IMR-90 (cell line): ENCODE measurements around the gene P2RX3. TPM values are rescaled to one million over a fixed set of nuclear protein-coding genes. Genes with fewer than 3 reads are reported as not detected.

Source experiments
- ATAC-seq: fragments of 200-7000 bp; cut with Tn5 transposase; 2 replicates; pipeline ENCODE4 v1.9.1; 2020; ENCODE audit warnings: low read depth, mild to moderate bottlenecking, moderate library complexity
- BruUV-seq: library from RNA; stranded (reverse); fragments of 400-500 nt; replicated peaks from 2 replicates; lab custom pipeline; 2021; lab: Mats Ljungman, UMichigan
- CTCF ChIA-PET: fragments of 300-600 bp; formaldehyde crosslinking; extraction: SDS; loops from one replicate; lab custom pipeline; 2021; ENCODE audit warnings: antibody characterized with exemption; lab: Yijun Ruan, JAX
- POLR2A ChIA-PET: fragments of 300-600 bp; sonication (Branson Sonifier 250); formaldehyde crosslinking; loops from one replicate; lab custom pipeline; 2022; ENCODE audit warnings: antibody characterized with exemption; ENCODE audit not compliant: unreplicated experiment; lab: Charles Lee
- DNase-seq: peaks from one replicate; pipeline ENCODE4 v3.0.0; 2013
- H2AFZ ChIP-seq: replicated peaks from 2 replicates; pipeline ENCODE3; 2013; ENCODE audit warnings: low read length, mild to moderate bottlenecking; ENCODE audit not compliant: poor library complexity
- H2AK5ac ChIP-seq: 2 replicates; pipeline ENCODE4 v1.6.1; 2013; ENCODE audit warnings: low read depth, low read length, inconsistent platforms
- H2AK9ac ChIP-seq: replicated peaks from 2 replicates; pipeline ENCODE3; 2013; ENCODE audit warnings: mild to moderate bottlenecking, low read depth, low read length, moderate library complexity; ENCODE audit not compliant: poor library complexity
- H2BK120ac ChIP-seq: 2 replicates; pipeline ENCODE4 v1.6.1; 2013; ENCODE audit warnings: low read depth, low read length, inconsistent platforms
- H2BK15ac ChIP-seq: 3 replicates; pipeline ENCODE4 v1.6.1; 2013; ENCODE audit warnings: low read depth, low read length, inconsistent platforms
- H2BK20ac ChIP-seq: 2 replicates; pipeline ENCODE4 v1.6.1; 2013; ENCODE audit warnings: low read depth, mild to moderate bottlenecking, inconsistent platforms, low read length, moderate library complexity
- H2BK5ac ChIP-seq: 2 replicates; pipeline ENCODE4 v1.6.1; 2013; ENCODE audit warnings: mild to moderate bottlenecking, low read depth, low read length, inconsistent platforms; ENCODE audit not compliant: poor library complexity, severe bottlenecking
- H3K14ac ChIP-seq: replicated peaks from 2 replicates; pipeline ENCODE4 v1.6.1; 2013; ENCODE audit warnings: low read depth, low read length, inconsistent platforms
- H3K18ac ChIP-seq: 2 replicates; pipeline ENCODE4 v1.6.1; 2013; ENCODE audit warnings: low read depth, low read length, control low read depth
- H3K23ac ChIP-seq: 2 replicates; pipeline ENCODE4 v1.6.1; 2013; ENCODE audit warnings: low read depth, low read length, inconsistent platforms
- H3K27ac ChIP-seq: 2 replicates; pipeline ENCODE4 v1.5.1; 2013; ENCODE audit warnings: mild to moderate bottlenecking, control low read depth, low read length; ENCODE audit not compliant: insufficient read depth
- H3K27me3 ChIP-seq: 2 replicates; pipeline ENCODE4 v1.6.1; 2013; ENCODE audit warnings: low read length; ENCODE audit not compliant: control insufficient read depth, insufficient read depth
- H3K36me3 ChIP-seq: 2 replicates; pipeline ENCODE4 v1.6.1; 2013; ENCODE audit warnings: low read length, mixed read lengths; ENCODE audit not compliant: control insufficient read depth, insufficient read depth
- H3K4ac ChIP-seq: 2 replicates; pipeline ENCODE4 v1.6.1; 2013; ENCODE audit warnings: low read depth, low read length, inconsistent platforms
- H3K4me1 ChIP-seq: 2 replicates; pipeline ENCODE4 v1.6.1; 2013; ENCODE audit warnings: low read length, mixed read lengths; ENCODE audit not compliant: control insufficient read depth, insufficient read depth
- H3K4me2 ChIP-seq: 2 replicates; pipeline ENCODE4 v1.6.1; 2013; ENCODE audit warnings: low read depth, mild to moderate bottlenecking, control low read depth, low read length, moderate library complexity
- H3K4me3 ChIP-seq: 2 replicates; pipeline ENCODE4 v1.5.1; 2013; ENCODE audit warnings: low read depth, mild to moderate bottlenecking, control low read depth, low read length, moderate library complexity; ENCODE audit not compliant: insufficient read depth
- H3K56ac ChIP-seq: 2 replicates; pipeline ENCODE4 v1.6.1; 2013; ENCODE audit warnings: low read length, inconsistent platforms; ENCODE audit not compliant: insufficient read depth; ENCODE audit errors: extremely low read depth
- H3K79me1 ChIP-seq, 2 experiments: 2 replicates each; pipeline ENCODE4 v1.6.1; 2013; ENCODE audit warnings: low read length in 2 of 2, inconsistent platforms in 1 of 2, low read depth in 1 of 2
- H3K9ac ChIP-seq: 2 replicates; pipeline ENCODE4 v1.6.1; 2013; ENCODE audit warnings: low read depth, low read length, control low read depth
- H3K9me1 ChIP-seq: 2 replicates; pipeline ENCODE4 v1.6.1; 2013; ENCODE audit warnings: low read length, inconsistent platforms; ENCODE audit not compliant: insufficient read depth
- H3K9me3 ChIP-seq: 2 replicates; pipeline ENCODE4 v1.6.1; 2013; ENCODE audit warnings: low read length; ENCODE audit not compliant: control insufficient read depth, insufficient read depth
- H4K20me1 ChIP-seq: 2 replicates; pipeline ENCODE4 v1.6.1; 2013; ENCODE audit warnings: low read length, inconsistent platforms; ENCODE audit not compliant: insufficient read depth
- H4K5ac ChIP-seq: 2 replicates; pipeline ENCODE4 v1.6.1; 2013; ENCODE audit warnings: mild to moderate bottlenecking, low read depth, low read length, control low read depth
- H4K8ac ChIP-seq, 2 experiments: 2 replicates each; pipeline ENCODE4 v1.6.1; 2013; ENCODE audit warnings: low read depth in 2 of 2, low read length in 2 of 2, control low read depth in 1 of 2, inconsistent platforms in 1 of 2
- H4K91ac ChIP-seq: 2 replicates; pipeline ENCODE4 v1.6.1; 2013; ENCODE audit warnings: low read depth, low read length, inconsistent platforms; ENCODE audit not compliant: insufficient read depth
- BHLHE40 ChIP-seq: fragments of 150-350 bp; IDR thresholded peaks from 2 replicates; pipeline ENCODE4 v1.6.1; 2016; ENCODE audit warnings: mild to moderate bottlenecking, low read depth, low read length
- CEBPB ChIP-seq: IDR thresholded peaks from 2 replicates; pipeline ENCODE4 v1.6.1; 2012; ENCODE audit warnings: low read depth, low read length, improper control_type of control experiment
- CHD1 ChIP-seq: IDR thresholded peaks from 2 replicates; pipeline ENCODE4 v1.6.1; 2012; ENCODE audit warnings: low read depth, low read length, improper control_type of control experiment
- CTCF ChIP-seq: conservative IDR thresholded peaks from 2 replicates; pipeline ENCODE4 v1.5.1; 2012; ENCODE audit warnings: mild to moderate bottlenecking, low read depth, low read length, improper control_type of control experiment
- ELK1 ChIP-seq: fragments of 150-350 bp; IDR thresholded peaks from 2 replicates; pipeline ENCODE4 v1.6.1; 2016; ENCODE audit warnings: low read depth, mild to moderate bottlenecking, low read length, moderate library complexity, borderline replicate concordance
- FOS ChIP-seq: fragments of 150-350 bp; IDR thresholded peaks from 2 replicates; pipeline ENCODE4 v1.6.1; 2016; ENCODE audit warnings: low read depth, low read length
- MAFK ChIP-seq: IDR thresholded peaks from 2 replicates; pipeline ENCODE4 v1.6.1; 2012; ENCODE audit warnings: low read depth, low read length, improper control_type of control experiment
- MAZ ChIP-seq: IDR thresholded peaks from 2 replicates; pipeline ENCODE4 v1.6.1; 2012; ENCODE audit warnings: low read depth, mild to moderate bottlenecking, low read length, improper control_type of control experiment, moderate library complexity, borderline replicate concordance
- MXI1 ChIP-seq: IDR thresholded peaks from 2 replicates; pipeline ENCODE4 v1.6.1; 2012; ENCODE audit warnings: low read depth, mild to moderate bottlenecking, low read length, moderate library complexity, borderline replicate concordance
- NFE2L2 ChIP-seq: fragments of 150-350 bp; IDR thresholded peaks from 2 replicates; pipeline ENCODE4 v1.6.1; 2016; ENCODE audit warnings: low read depth, mild to moderate bottlenecking, low read length
- POLR2A ChIP-seq: IDR thresholded peaks from 2 replicates; pipeline ENCODE4 v1.6.1; 2012; ENCODE audit warnings: mild to moderate bottlenecking, low read depth, low read length
- RCOR1 ChIP-seq: IDR thresholded peaks from 2 replicates; pipeline ENCODE4 v1.6.1; 2012; ENCODE audit warnings: mild to moderate bottlenecking, low read length, improper control_type of control experiment; ENCODE audit not compliant: insufficient replicate concordance
- RFX5 ChIP-seq: IDR thresholded peaks from 2 replicates; pipeline ENCODE4 v1.8.0; 2012; ENCODE audit warnings: low read depth, mild to moderate bottlenecking, low read length, moderate library complexity
- SMC3 ChIP-seq: fragments of 150-350 bp; IDR thresholded peaks from 2 replicates; pipeline ENCODE4 v1.6.1; 2016; ENCODE audit warnings: low read depth, mild to moderate bottlenecking, antibody characterized with exemption, low read length, moderate library complexity
- USF2 ChIP-seq: fragments of 150-350 bp; IDR thresholded peaks from 2 replicates; pipeline ENCODE4 v1.6.1; 2017; ENCODE audit warnings: mild to moderate bottlenecking, antibody characterized with exemption, low read length, low read depth
- WGBS, 2 experiments: methylation state at CpG; one replicate each; pipeline versions ENCODE4 v1.1.5 to v1.1.7; 2013; ENCODE audit warnings: missing lambda C conversion rate in 2 of 2; ENCODE audit not compliant: insufficient read length in 1 of 2; ENCODE audit errors: extremely low coverage in 2 of 2; 5-methylcytosine and 5-hydroxymethylcytosine counted together
- dilution Hi-C: fragments of 300-500 bp; cut with HindIII; formaldehyde crosslinking; loops from one replicate; pipeline ENCODE4 v1.14.3; 2018; ENCODE audit warnings: low sequenced_read_pairs; ENCODE audit not compliant: unreplicated experiment
- in situ Hi-C: fragments of 300-500 bp; cut with MboI; formaldehyde crosslinking; loops from 3 replicates; pipeline ENCODE4 v1.14.3; 2019; ENCODE audit warnings: low sequenced_read_pairs, inconsistent platforms, mixed read lengths
- intact Hi-C: fragments of 100-400 bp; cut with micrococcal nuclease; formaldehyde crosslinking; loops from 2 replicates; pipeline ENCODE4 v1.10.0; 2022
- polyA plus RNA-seq, 3 experiments: library from polyadenylated mRNA; depleted of rRNA; stranded (reverse); fragments of >200 nt; gene quantifications; 2 replicates each; pipeline ENCODE4 v1.2.3, GENCODE V29; 2012; ENCODE audit warnings: low replicate concordance in 1 of 3
- total RNA-seq: library from RNA; depleted of rRNA; stranded (reverse); fragments of >200 nt; gene quantifications from 2 replicates; pipeline ENCODE4 v1.2.3, GENCODE V29; 2012

P2RX3 gene
- total and polyA plus RNA-seq, 2 of the 4 experiments (the other 2 are of a cell fraction): not detected

- ChIA-PET CTCF (no interaction called here), POLR2A (no interaction called here)
- H3K9me1 ChIP-seq: no peaks in the 10 kb centered on the region
- no peak overlapping the region for H3K4me2 ChIP-seq
- in situ Hi-C loops: no loop called here
- H4K91ac ChIP-seq: no peak overlapping the region
- H3K36me3 ChIP-seq: peaks cover 17% of the 10 kb centered on the region
- intact Hi-C loops: no loop called here
- H3K9ac ChIP-seq: no peak overlapping the region
- no peak overlapping the region for H3K4me3 ChIP-seq
- no peak overlapping the region for H2AK5ac ChIP-seq
- no peaks in the 10 kb centered on the region for H3K79me1 ChIP-seq
- no peak overlapping the region for H3K27ac ChIP-seq
- H3K27me3 ChIP-seq: peaks cover 13% of the 10 kb centered on the region; the same call in 1 of the 2 replicates
- H2BK5ac ChIP-seq: no peak overlapping the region
- ATAC-seq (no peak), DNase-seq (no peak)
- H3K23ac ChIP-seq: no peak overlapping the region
- H3K4me1 ChIP-seq: peaks cover 3% of the 10 kb centered on the region; the same call in 1 of the 2 replicates
- no peak overlapping the region for H2BK20ac ChIP-seq
- H2AFZ ChIP-seq: no peak overlapping the region
- no peak overlapping the region for H3K14ac ChIP-seq
- no peak overlapping the region for H3K4ac ChIP-seq
- H4K5ac ChIP-seq: no peak overlapping the region
- no peaks in the 10 kb centered on the region for H4K20me1 ChIP-seq
- TF ChIP-seq MAZ (no peak), BHLHE40 (no peak), CEBPB (no peak), SMC3 (no peak), MXI1 (no peak), RFX5 (no peak), POLR2A (no peak), ELK1 (no peak), CTCF (no peak), MAFK (no peak), USF2 (no peak), NFE2L2 (no peak), FOS (no peak), CHD1 (no peak), RCOR1 (no peak)
- H2BK15ac ChIP-seq: no peak overlapping the region
- no peak overlapping the region for H4K8ac ChIP-seq
- WGBS, 2 experiments: 100% methylated on average over 1 of the region's 4 CpGs; no CpG with 5 or more reads in 1 of the 2 experiments
- no TSS peak for BruUV-seq
- H2AK9ac ChIP-seq: no peak overlapping the region
- H3K9me3 ChIP-seq: no peaks in the 10 kb centered on the region
- no peak overlapping the region for H2BK120ac ChIP-seq
- H3K18ac ChIP-seq: no peak overlapping the region
- dilution Hi-C loops: no loop called here
- H3K56ac ChIP-seq: no peak overlapping the region
These were observed 67.2 kb downstream of the P2RX3 start for GRCh38 chr11:57405271-57405860.
